PC-9 (cell line): ENCODE measurements around the gene IGFL4.

ENCODE experiments used
- CTCF ChIP-seq: fragments of 200-600 bp; sonication (generic); conservative IDR thresholded peaks from 2 replicates; pipeline ENCODE4 v1.6.1; 2017; ENCODE audit warnings: mixed run types, antibody characterized with exemption, mild to moderate bottlenecking, moderate library complexity
- EZH2 ChIP-seq: fragments of 200-600 bp; sonication (generic); IDR thresholded peaks from 2 replicates; pipeline ENCODE4 v1.8.0; 2017; ENCODE audit warnings: antibody characterized with exemption, low read depth

- TF ChIP-seq CTCF (no peak), EZH2 (no peak)
Observed at GRCh38 chr19:46035546-46035945, 5.3 kb downstream of the IGFL4 start.
